ENCODE data around the gene APOBEC2. TPM values are rescaled to one million over a fixed set of nuclear protein-coding genes. Genes with fewer than 3 reads are reported as not detected.

The APOBEC2 gene
- total RNA-seq, 1 donor from 2014 or later, result not detected

- H3K27ac ChIP-seq, result no peak overlapping the region
- no peaks in the 10 kb centered on the region for H3K27me3 ChIP-seq
- H3K4me2 ChIP-seq, result peak overlapping the region; percentile 92
- no peak overlapping the region for H2AFZ ChIP-seq (replicated peaks)
- H3K9me3 ChIP-seq (ENCODE audit: low read depth), result no peaks in the 10 kb centered on the region
- H3K4me1 ChIP-seq, result peaks cover 37% of the 10 kb centered on the region
- Mint-ChIP-seq H3K4me3 (peak overlapping the region; percentile 92), H3K27me3 (ENCODE audit: insufficient read depth, low read depth) (no peaks in the 10 kb centered on the region), H3K36me3 (peaks cover 2% of the 10 kb centered on the region), H3K9me3 (no peaks in the 10 kb centered on the region), H3K4me1 (peaks cover 28% of the 10 kb centered on the region), H3K27ac (peak overlapping the region; percentile 98)
- TF ChIP-seq EZH2 (IDR thresholded peaks at IDR 0.05) (no peak), EZH2phosphoT487 (IDR thresholded peaks at IDR 0.05) (no peak)
- TF ChIP-seq, protein P1, sequence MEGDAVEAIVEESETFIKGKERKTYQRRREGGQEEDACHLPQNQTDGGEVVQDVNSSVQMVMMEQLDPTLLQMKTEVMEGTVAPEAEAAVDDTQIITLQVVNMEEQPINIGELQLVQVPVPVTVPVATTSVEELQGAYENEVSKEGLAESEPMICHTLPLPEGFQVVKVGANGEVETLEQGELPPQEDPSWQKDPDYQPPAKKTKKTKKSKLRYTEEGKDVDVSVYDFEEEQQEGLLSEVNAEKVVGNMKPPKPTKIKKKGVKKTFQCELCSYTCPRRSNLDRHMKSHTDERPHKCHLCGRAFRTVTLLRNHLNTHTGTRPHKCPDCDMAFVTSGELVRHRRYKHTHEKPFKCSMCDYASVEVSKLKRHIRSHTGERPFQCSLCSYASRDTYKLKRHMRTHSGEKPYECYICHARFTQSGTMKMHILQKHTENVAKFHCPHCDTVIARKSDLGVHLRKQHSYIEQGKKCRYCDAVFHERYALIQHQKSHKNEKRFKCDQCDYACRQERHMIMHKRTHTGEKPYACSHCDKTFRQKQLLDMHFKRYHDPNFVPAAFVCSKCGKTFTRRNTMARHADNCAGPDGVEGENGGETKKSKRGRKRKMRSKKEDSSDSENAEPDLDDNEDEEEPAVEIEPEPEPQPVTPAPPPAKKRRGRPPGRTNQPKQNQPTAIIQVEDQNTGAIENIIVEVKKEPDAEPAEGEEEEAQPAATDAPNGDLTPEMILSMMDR (IDR thresholded peaks at IDR 0.05), result no peak
- H3K9ac ChIP-seq, result no peak overlapping the region
- peaks cover 34% of the 10 kb centered on the region for H3F3A ChIP-seq (ENCODE audit: low read depth)
- H3K79me2 ChIP-seq (ENCODE audit: low read depth), result peaks cover 81% of the 10 kb centered on the region
- H4K20me1 ChIP-seq (ENCODE audit: low read depth), result peaks cover 56% of the 10 kb centered on the region
- H3K36me3 ChIP-seq, result peaks cover 14% of the 10 kb centered on the region
- H3K4me3 ChIP-seq, result peak overlapping the region; percentile 96
- no peak for DNase-seq (ENCODE audit: low spot score)
Observed at GRCh38 chr6:41074692-41075436, 21.9 kb downstream of the APOBEC2 start.

- Histone ChIP-seq H3K4me1 (peaks cover 29% of the 10 kb centered on the region), H3K27me3 (no peaks in the 10 kb centered on the region), H3K4me2 (peak overlapping the region; percentile 92), H3F3A (ENCODE audit: low read depth) (peaks cover 32% of the 10 kb centered on the region), H2AFZ (replicated peaks) (no peak overlapping the region), H3K79me2 (ENCODE audit: low read depth) (peaks cover 83% of the 10 kb centered on the region), H3K27ac (no peak overlapping the region), H4K20me1 (ENCODE audit: low read depth) (peaks cover 63% of the 10 kb centered on the region), H3K36me3 (peaks cover 5% of the 10 kb centered on the region), H3K4me3 (peak overlapping the region; percentile 96), H3K9ac (no peak overlapping the region), H3K9me3 (ENCODE audit: low read depth) (no peaks in the 10 kb centered on the region)
- peak overlapping the region; percentile 48 for H3K4me3 Mint-ChIP-seq
- no peak for TF ChIP-seq EZH2phosphoT487 (IDR thresholded peaks at IDR 0.05)
- TF ChIP-seq EZH2 (IDR thresholded peaks at IDR 0.05), result no peak
- TF ChIP-seq, protein P1 (IDR thresholded peaks at IDR 0.05), result no peak
- peaks cover 24% of the 10 kb centered on the region for H3K4me1 Mint-ChIP-seq
- no peaks in the 10 kb centered on the region for H3K9me3 Mint-ChIP-seq
- no peaks in the 10 kb centered on the region for H3K27me3 Mint-ChIP-seq (ENCODE audit: insufficient read depth, low read depth)
- H3K36me3 Mint-ChIP-seq, result peaks cover 9% of the 10 kb centered on the region
- H3K27ac Mint-ChIP-seq, result no peak overlapping the region
- no peak for DNase-seq (ENCODE audit: low spot score)
Observed at GRCh38 chr6:41075651-41076626, 22.9 kb downstream of the APOBEC2 start.

DNA sequence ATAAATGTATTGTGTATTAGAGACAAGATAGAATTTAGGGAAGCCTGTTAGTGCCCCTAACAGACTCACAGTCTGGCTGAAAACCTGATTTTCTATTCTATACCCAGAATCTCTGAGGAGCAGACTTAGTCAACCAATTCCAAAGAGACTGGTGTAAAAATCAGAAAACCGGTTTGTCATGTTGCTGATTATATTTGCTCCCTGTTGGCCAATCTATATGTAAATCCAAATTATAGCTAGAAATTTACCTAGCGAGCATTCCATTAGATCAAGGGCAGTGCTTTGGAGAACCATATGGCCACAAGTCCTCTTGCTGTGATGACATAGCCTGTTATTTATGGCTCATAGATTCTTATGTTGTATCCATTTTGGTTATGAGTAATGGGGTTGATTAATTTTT is 24.5 kb downstream of the APOBEC2 start:
- peaks cover 93% of the 10 kb centered on the region for H3K79me2 ChIP-seq (ENCODE audit: low read depth)
- no peak overlapping the region for H3K4me3 ChIP-seq
- H3K4me2 ChIP-seq, result no peak overlapping the region
- peaks cover 26% of the 10 kb centered on the region for H3K4me1 ChIP-seq
- no peaks in the 10 kb centered on the region for H3K9me3 Mint-ChIP-seq
- no peaks in the 10 kb centered on the region for H3K9me3 ChIP-seq (ENCODE audit: low read depth)
- peaks cover 19% of the 10 kb centered on the region for H3K4me1 Mint-ChIP-seq
- no peaks in the 10 kb centered on the region for H3K27me3 Mint-ChIP-seq (ENCODE audit: insufficient read depth, low read depth)
- H3F3A ChIP-seq (ENCODE audit: low read depth), result peaks cover 16% of the 10 kb centered on the region
- H2AFZ ChIP-seq (replicated peaks), result no peak overlapping the region
- H3K9ac ChIP-seq, result no peak overlapping the region
- H3K36me3 ChIP-seq, result peaks cover 5% of the 10 kb centered on the region
- DNase-seq (ENCODE audit: low spot score), result no peak
- H3K27ac Mint-ChIP-seq, result no peak overlapping the region
- no peaks in the 10 kb centered on the region for H3K27me3 ChIP-seq
- no peak for TF ChIP-seq EZH2phosphoT487 (IDR thresholded peaks at IDR 0.05)
- TF ChIP-seq, protein P1 (IDR thresholded peaks at IDR 0.05), result no peak
- TF ChIP-seq EZH2 (IDR thresholded peaks at IDR 0.05), result no peak
- no peak overlapping the region for H3K27ac ChIP-seq
- peaks cover 10% of the 10 kb centered on the region for H3K36me3 Mint-ChIP-seq
- no peak overlapping the region for H3K4me3 Mint-ChIP-seq
- peaks cover 74% of the 10 kb centered on the region for H4K20me1 ChIP-seq (ENCODE audit: low read depth)
